ENCODE results near the gene ALDH16A1. TPM values are rescaled to one million over a fixed set of nuclear protein-coding genes. Genes with fewer than 3 reads are reported as not detected.

The ALDH16A1 gene
- total and polyA plus RNA-seq, 2 donors (not counting 1 experiment from before 2014, with no cell fraction given), result 2.4 to 24.9 TPM

GRCh38 chr19:49492573-49493405, 39.8 kb downstream of the ALDH16A1 start:
- H3K4me1 ChIP-seq (ENCODE audit: control insufficient read depth, extremely low read depth, insufficient read depth, low read length), result peaks cover 17% of the 10 kb centered on the region
- peak; percentile 31 to 34 for DNase-seq (ENCODE audit: low read depth in 2 of 2)
- H3K9me3 ChIP-seq (ENCODE audit: control insufficient read depth, insufficient read depth, low read depth, low read length), result no peaks in the 10 kb centered on the region
- no peak overlapping the region for H3K4me3 ChIP-seq (replicated peaks in 1 of 4; ENCODE audit: control extremely low read depth in 1 of 4, insufficient read depth in 1 of 4, low read depth in 3 of 4, low read length in 4 of 4)
- H3K27me3 ChIP-seq (ENCODE audit: control insufficient read depth, insufficient read depth, low read length), result no peaks in the 10 kb centered on the region
- no peak overlapping the region for H3K27ac ChIP-seq (ENCODE audit: insufficient read depth, low read length)
- H4K20me1 ChIP-seq (ENCODE audit: control insufficient read depth, extremely low read depth, insufficient read depth, low read length), result peaks cover 4% of the 10 kb centered on the region
- peaks cover 33% of the 10 kb centered on the region for H3K36me3 ChIP-seq (ENCODE audit: control insufficient read depth, insufficient read depth, low read length)
- peaks cover 51% of the 10 kb centered on the region for H3K79me2 ChIP-seq (ENCODE audit: control insufficient read depth, insufficient read depth, low read length)
- no peak overlapping the region for H2AFZ ChIP-seq (ENCODE audit: low read length)
- H3K9ac ChIP-seq (ENCODE audit: insufficient read depth, low read length), result no peak overlapping the region
- TF ChIP-seq CTCF (conservative IDR thresholded peaks at IDR 0.05 in 1 of 2, IDR thresholded peaks at IDR 0.05 in 1 of 2; ENCODE audit: low read depth in 1 of 2, low read length in 2 of 2), result no peak
- no peak overlapping the region for H3K4me2 ChIP-seq (ENCODE audit: extremely low read depth, insufficient read depth, low read length)

- H3K9me3 ChIP-seq (ENCODE audit: control insufficient read depth, insufficient read depth, low read depth, low read length), result no peaks in the 10 kb centered on the region
- H3K36me3 ChIP-seq (ENCODE audit: control insufficient read depth, insufficient read depth, low read length), result peaks cover 31% of the 10 kb centered on the region
- H3K27me3 ChIP-seq (ENCODE audit: control insufficient read depth, insufficient read depth, low read length), result no peaks in the 10 kb centered on the region
- DNase-seq (ENCODE audit: low read depth in 2 of 2), result no peak
- peaks cover 28% of the 10 kb centered on the region for H3K79me2 ChIP-seq (ENCODE audit: control insufficient read depth, insufficient read depth, low read length)
- no peak overlapping the region for H2AFZ ChIP-seq (ENCODE audit: low read length)
- TF ChIP-seq CTCF (conservative IDR thresholded peaks at IDR 0.05 in 1 of 2, IDR thresholded peaks at IDR 0.05 in 1 of 2; ENCODE audit: low read depth in 1 of 2, low read length in 2 of 2) (no peak), EZH2 (IDR thresholded peaks at IDR 0.05; ENCODE audit: low read length, missing control alignments) (no peak)
- peak overlapping the region; percentile 88 to 97 (median 95) for H3K4me3 ChIP-seq (replicated peaks in 1 of 4; ENCODE audit: control extremely low read depth in 1 of 4, insufficient read depth in 1 of 4, low read depth in 3 of 4, low read length in 4 of 4)
- peak overlapping the region; percentile 92 for H3K27ac ChIP-seq (ENCODE audit: insufficient read depth, low read length)
- H3K9ac ChIP-seq (ENCODE audit: insufficient read depth, low read length), result peak overlapping the region; percentile 95
- H3K4me2 ChIP-seq (ENCODE audit: extremely low read depth, insufficient read depth, low read length), result peak overlapping the region; percentile 97
- no peaks in the 10 kb centered on the region for H4K20me1 ChIP-seq (ENCODE audit: control insufficient read depth, extremely low read depth, insufficient read depth, low read length)
- peaks cover 9% of the 10 kb centered on the region for H3K4me1 ChIP-seq (ENCODE audit: control insufficient read depth, extremely low read depth, insufficient read depth, low read length)
Observed at GRCh38 chr19:49496574-49497008, 43.6 kb downstream of the ALDH16A1 start.

- no peak overlapping the region for H2AFZ ChIP-seq (ENCODE audit: low read length)
- H3K4me3 ChIP-seq (replicated peaks in 1 of 4; ENCODE audit: control extremely low read depth in 1 of 4, insufficient read depth in 1 of 4, low read depth in 3 of 4, low read length in 4 of 4), result peak overlapping the region; percentile 88 to 97 (median 95)
- TF ChIP-seq EZH2 (IDR thresholded peaks at IDR 0.05; ENCODE audit: low read length, missing control alignments), result no peak
- H3K9ac ChIP-seq (ENCODE audit: insufficient read depth, low read length), result peak overlapping the region; percentile 95
- H3K36me3 ChIP-seq (ENCODE audit: control insufficient read depth, insufficient read depth, low read length), result peaks cover 27% of the 10 kb centered on the region
- no peaks in the 10 kb centered on the region for H3K27me3 ChIP-seq (ENCODE audit: control insufficient read depth, insufficient read depth, low read length)
- peaks cover 9% of the 10 kb centered on the region for H3K4me1 ChIP-seq (ENCODE audit: control insufficient read depth, extremely low read depth, insufficient read depth, low read length)
- peak; percentile 50 to 65 for DNase-seq (ENCODE audit: low read depth in 2 of 2)
- H3K4me2 ChIP-seq (ENCODE audit: extremely low read depth, insufficient read depth, low read length), result peak overlapping the region; percentile 97
- no peaks in the 10 kb centered on the region for H4K20me1 ChIP-seq (ENCODE audit: control insufficient read depth, extremely low read depth, insufficient read depth, low read length)
- H3K79me2 ChIP-seq (ENCODE audit: control insufficient read depth, insufficient read depth, low read length), result peaks cover 28% of the 10 kb centered on the region
- no peaks in the 10 kb centered on the region for H3K9me3 ChIP-seq (ENCODE audit: control insufficient read depth, insufficient read depth, low read depth, low read length)
- H3K27ac ChIP-seq (ENCODE audit: insufficient read depth, low read length), result peak overlapping the region; percentile 92
Observed at GRCh38 chr19:49497047-49497788, 44.2 kb downstream of the ALDH16A1 start.
